NCI-H1417 treated with DMSO at 0.1 percent for 48 hours (cell line): ENCODE data around the gene P2RY11.

Experiments
- DNase-seq: peaks from one replicate; lab custom pipeline; 2025; lab: John Stamatoyannopoulos, UW

Gene P2RY11

GRCh38 chr19:10111405-10111811 is at the start of gene P2RY11:
Gene P2RY11 (plus strand): TSS chr19:10111693. CDS start chr19:10111722, 29 bp downstream.
- DNase-seq = no peak

DNA sequence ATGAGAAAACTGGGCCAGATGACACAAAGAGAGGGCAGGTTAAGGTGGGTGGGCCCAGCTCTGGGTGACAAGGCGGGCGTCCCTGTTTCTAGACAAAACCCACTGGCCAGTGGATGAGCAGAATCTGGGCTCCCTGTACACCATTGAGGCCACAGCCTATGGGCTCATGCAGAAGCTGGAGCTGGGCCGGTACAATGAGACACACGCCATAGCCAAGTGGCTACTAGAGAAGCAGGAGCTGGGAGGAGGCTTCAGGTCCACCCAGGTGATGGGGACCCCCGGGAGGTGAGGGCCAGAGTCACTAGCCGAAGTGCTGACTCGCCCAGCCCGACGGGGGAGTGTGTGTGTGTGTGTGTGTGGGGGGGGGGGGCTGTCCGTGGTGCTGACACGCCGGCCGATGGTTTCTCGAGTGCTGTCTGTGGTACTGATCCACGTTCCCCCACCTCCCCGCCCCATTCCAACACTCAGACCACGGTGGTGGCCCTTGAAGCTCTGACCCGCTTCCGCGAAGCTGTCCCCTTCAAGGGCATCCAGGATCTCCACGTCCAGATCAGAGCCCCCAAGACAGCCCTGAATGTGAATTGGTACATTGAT is 49.7 kb upstream of the P2RY11 start:
- no peak for DNase-seq

- no peak for DNase-seq
Measured at GRCh38 chr19:10068205-10068604, 43.3 kb upstream of the P2RY11 start.

- no peak for DNase-seq
Measured at GRCh38 chr19:10069046-10069445, 42.4 kb upstream of the P2RY11 start.

DNA sequence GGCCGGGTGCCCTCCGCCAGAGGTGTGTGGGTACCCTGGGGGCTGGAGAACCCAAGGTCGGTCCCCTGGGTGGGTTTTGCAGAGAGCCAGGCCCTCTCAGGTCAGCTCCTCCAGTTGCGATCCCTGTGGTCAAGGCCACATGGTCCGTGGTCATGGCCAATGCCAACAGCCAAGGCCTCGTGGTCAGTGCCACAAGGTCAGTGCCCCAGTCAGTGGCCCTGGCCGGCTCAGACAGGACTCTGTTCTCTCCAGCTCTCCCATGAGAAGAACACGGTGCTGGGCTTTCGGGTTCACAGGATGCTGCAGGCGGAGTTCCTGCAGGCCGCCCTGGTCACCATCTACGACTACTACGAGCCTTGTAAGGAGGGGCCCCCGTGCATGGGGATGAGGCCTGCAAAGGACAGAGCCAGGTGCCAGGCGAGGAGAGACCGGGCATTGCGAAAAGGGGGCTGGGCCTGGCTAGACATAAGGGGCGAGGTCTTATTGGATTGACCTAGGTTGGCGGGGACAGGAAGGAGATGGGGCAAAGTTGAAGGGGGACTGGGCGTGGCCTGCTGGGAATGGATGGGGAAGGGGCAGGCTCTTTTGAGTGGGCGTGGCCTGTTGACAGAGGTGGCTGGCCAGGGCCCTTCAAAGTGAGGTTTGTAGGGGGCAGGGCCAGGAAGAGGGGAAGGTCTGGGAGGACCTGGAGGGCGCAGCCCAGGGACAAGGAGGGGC is 40.6 kb upstream of the P2RY11 start:
- no peak for DNase-seq

DNA sequence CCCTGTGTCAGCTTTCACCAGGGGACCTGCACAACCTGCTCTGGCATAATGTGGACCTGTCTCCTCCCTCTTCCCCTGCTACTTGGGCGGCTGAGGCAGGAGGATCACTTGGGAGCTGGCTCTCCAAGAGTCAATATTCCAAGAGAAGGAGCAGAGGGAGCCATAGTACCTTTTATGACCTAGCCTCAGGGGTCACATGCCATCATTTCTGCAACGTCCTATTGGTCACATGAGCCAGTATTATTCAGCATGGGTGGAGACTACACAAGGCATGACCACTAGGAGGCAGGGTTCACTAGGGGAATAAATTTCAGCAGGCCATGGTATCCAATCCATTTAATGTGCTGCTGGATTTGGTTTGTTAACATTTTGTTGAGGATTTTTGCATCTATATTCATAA is 37.3 kb upstream of the P2RY11 start:
- no peak for DNase-seq

DNA sequence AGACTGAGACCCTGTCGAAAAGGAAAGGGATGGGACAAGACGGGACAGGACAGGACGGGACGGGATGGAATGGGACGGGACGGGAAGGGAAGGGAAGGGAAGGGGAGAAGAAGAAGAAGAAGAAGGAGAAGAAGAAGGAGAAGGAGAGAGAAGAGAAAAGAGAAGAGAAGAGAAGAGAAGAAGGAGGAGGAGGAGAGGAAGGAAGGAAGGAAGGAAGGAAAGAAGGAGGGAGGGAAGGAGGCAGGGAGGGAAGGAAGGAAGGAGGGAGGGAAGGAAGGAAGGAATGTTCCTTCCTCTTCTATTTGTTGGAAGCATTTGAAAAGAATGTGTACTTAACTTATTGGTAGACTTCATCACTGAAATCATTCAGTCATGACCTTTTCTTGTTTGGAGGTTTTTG is 35.0 kb upstream of the P2RY11 start:
- DNase-seq = no peak

- DNase-seq = no peak
Measured at GRCh38 chr19:10078329-10078728, 33.2 kb upstream of the P2RY11 start.

- DNase-seq = no peak
Measured at GRCh38 chr19:10079031-10079453, 32.5 kb upstream of the P2RY11 start.

DNA sequence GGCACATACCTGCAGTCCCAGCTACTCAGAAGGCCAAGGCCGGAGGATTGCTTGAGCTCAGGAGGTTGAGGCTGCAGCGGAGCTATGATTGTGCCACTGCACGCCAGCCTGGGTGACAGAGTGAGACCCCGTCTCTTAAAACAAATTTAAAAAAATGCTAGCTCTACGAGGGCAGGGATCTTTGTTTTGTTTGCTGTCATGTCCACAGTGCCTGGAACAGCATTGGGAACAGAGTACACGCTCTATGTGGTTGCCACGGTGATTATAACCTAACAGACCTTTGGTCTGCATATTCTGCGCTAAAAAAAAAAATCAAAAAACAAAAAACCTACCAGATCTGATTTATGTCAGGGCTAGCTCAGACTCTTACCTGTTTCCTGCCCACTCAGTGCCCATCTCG is 27.6 kb upstream of the P2RY11 start:
- DNase-seq = no peak

- no peak for DNase-seq
Measured at GRCh38 chr19:10084803-10085202, 26.7 kb upstream of the P2RY11 start.

- DNase-seq = no peak
Measured at GRCh38 chr19:10085641-10086590, 25.6 kb upstream of the P2RY11 start, which contains the start of gene SHFL. Gene SHFL (plus strand): TSS chr19:10086317. CDS start chr19:10086428, 111 bp downstream.

GRCh38 chr19:10086591-10087192 is 24.8 kb upstream of the P2RY11 start:
- no peak for DNase-seq

- DNase-seq = no peak
Measured at GRCh38 chr19:10087296-10088061, 24.0 kb upstream of the P2RY11 start.

DNA sequence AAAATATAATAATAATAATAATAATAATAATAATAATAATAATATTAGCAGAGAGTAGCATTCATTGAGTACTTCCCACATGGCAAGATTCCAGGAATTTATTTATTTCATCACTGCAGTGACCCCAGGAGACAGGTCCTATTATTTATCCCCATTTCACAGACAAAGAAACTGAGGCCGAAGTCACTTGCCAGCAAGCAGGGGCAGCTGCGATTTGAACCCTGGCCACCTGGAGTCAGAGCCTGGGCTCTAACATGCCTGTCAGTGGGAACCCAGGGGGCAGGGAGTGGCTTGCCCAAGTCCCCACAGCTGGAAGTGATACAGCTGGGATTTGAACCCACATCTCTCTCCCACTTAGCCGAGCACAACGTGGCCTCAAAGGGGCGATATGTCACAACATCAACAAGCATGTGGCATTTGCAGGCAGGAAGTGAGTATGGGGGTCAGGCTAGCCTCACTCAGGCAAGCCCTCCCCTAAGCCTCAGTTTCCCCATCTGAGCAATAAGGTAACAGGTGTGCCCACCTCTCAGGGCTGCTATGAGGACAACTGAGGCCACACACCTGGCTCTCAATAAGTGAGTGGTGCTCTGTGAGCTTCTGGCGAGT is 22.4 kb upstream of the P2RY11 start:
- no peak for DNase-seq

GRCh38 chr19:10089801-10090375 is 21.6 kb upstream of the P2RY11 start:
- DNase-seq = no peak

DNA sequence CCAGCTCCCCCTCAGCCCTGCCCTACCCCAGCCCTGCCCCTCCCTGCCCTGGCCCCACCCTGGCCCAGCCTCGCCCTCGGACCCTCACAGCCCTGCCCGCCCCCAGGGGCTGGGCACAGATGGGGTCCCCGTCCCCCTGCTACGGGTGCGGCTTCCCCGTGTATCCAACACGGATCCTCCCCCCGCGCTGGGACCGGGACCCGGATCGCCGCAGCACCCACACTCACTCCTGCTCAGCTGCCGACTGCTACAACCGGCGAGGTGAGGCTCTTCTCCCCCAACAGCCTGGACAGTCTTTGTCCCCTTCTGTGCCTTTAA is 20.2 kb upstream of the P2RY11 start:
- no peak for DNase-seq

DNA sequence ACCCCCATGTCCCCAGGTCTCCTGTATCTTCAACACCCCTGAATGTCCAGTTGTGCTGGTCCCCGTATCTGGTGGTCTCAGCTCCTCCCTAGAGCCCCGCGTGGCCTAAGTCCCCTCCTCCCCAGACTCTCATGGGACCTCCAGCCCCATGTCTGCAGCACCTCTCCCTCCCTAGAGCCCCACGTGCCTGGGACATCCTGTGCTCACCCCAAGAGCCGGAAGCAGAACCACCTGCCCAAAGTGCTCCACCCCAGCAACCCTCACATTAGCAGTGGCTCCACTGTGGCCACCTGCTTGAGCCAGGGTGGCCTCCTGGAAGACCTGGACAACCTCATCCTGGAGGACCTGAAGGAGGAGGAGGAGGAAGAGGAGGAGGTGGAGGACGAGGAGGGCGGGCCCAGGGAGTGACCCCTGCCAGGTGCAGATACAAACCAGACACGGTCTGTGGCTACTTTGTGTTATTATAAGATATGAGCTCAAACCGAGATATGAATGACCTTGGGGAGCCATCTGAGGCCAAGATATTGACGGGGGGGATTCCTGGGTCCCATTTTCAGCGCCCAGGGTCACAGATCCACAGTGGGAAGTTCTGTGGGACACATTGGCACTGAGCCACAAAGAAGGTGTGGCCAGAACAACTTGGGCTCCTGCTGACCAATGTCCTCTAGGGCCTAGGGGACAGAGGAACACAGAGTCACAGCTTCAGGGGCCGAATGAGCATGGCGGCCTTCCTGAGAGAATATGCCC is 19.4 kb upstream of the P2RY11 start:
- DNase-seq = no peak

DNA sequence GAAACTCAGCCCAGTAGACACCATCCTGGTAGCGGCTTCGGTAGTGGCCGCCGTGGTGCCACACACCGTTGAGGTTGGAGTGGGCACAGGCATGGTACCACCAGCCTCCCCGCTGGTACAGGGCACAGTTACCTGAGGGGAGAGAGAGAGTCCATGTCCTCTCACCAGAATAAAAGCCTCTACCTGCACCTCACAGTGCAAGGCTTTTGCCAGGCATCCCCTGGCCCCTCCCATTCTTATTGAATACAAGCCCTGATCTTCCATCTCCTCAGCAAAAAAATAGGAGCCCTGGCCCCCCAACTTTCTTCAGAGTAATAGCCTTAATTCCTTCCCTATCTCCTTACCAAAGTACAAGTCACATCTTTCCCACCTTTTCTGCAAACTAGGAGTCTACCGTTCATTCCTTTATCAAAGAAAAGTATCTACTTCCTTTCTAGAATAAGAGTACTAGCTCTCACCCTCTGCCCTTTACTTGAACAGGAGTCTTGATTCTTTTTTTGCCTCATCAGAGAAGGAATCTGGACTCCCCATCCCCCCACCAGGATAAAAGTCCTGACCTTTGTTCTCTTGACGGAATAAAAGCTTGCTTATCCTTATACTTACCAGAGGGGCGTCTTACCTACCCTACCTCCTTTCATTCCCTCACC is 18.7 kb upstream of the P2RY11 start:
- DNase-seq = no peak
